Right lobe of liver (tissue), 6 donors: ENCODE measurements around the gene EVX1. TPM values are rescaled to one million over a fixed set of nuclear protein-coding genes. Genes with fewer than 3 reads are reported as not detected.

Experiments
- ATAC-seq, 4 donors: fragments of 200-7000 bp; cut with Tn5 transposase; one replicate each; pipeline ENCODE4 v1.9.1; 2020; ENCODE audit warnings: mild to moderate bottlenecking in 4 of 4, moderate library complexity in 4 of 4
- DNase-seq, 3 donors: peaks; one replicate each; pipeline ENCODE4 v3.0.0-alpha.2; 2020
- H3K27ac ChIP-seq, 3 donors: fragments of 200-600 bp; one replicate each; pipeline ENCODE4 v1.8.0; 2022
- H3K27me3 ChIP-seq, 2 donors: fragments of 200-600 bp; one replicate each; pipeline ENCODE4 v1.8.0; 2022
- H3K36me3 ChIP-seq, 4 donors: fragments of 200-600 bp; sonication (generic) in 1 of 4; one replicate each; pipeline versions ENCODE4 v1.5.1 to v1.8.0; 2017 to 2022; ENCODE audit warnings: control low read depth in 1 of 4
- H3K4me1 ChIP-seq, 4 donors: fragments of 200-600 bp; sonication (generic) in 1 of 4; one replicate each; pipeline versions ENCODE4 v1.5.1 to v1.8.0; 2017 to 2022; ENCODE audit warnings: control low read depth in 1 of 4
- H3K4me3 ChIP-seq, 3 donors: fragments of 200-600 bp; one replicate each; pipeline ENCODE4 v1.8.0; 2022
- H3K9me3 ChIP-seq, 4 donors: fragments of 200-600 bp; sonication (generic) in 1 of 4; one replicate each; pipeline versions ENCODE4 v1.5.1 to v1.8.0; 2017 to 2022; ENCODE audit warnings: control low read depth in 1 of 4
- POLR2A ChIP-seq: fragments of 450-650 bp; IDR thresholded peaks from one replicate; pipeline ENCODE4 v1.6.1; 2017; ENCODE audit warnings: antibody characterized with exemption, mild to moderate bottlenecking
- WGBS: methylation state at CpG from one replicate; pipeline ENCODE4 v1.1.6; 2018; ENCODE audit warnings: low coverage, low lambda C conversion rate; ENCODE audit not compliant: insufficient coverage; ENCODE audit errors: missing lambda C conversion rate; 5-methylcytosine and 5-hydroxymethylcytosine counted together
- intact Hi-C, 2 donors: fragments of 100-400 bp; cut with DNase I; formaldehyde crosslinking; loops; one replicate each; pipeline versions ENCODE4 v1.11.2 to v1.14.1; 2022
- total RNA-seq, 6 experiments: library from RNA; depleted of rRNA in 2 of 6; stranded (reverse); fragments of >200 nt in 2 of 6; fragmentation: NEBNext Ultra II Directional in 3 of 6; extraction: Animal tissue kit (Norgen Biotek cat#: 25700) in 3 of 6; gene quantifications; one replicate each; pipeline versions ENCODE4 v1.1.0 to v1.2.4, GENCODE V29; 2016 to 2023
- TF ChIP-seq, protein P1 (sequence below), 4 donors: fragments of 200-600 bp in 3 of 4; fragments of 450-650 bp in 1 of 4; IDR thresholded peaks; one replicate each; pipeline versions ENCODE4 v1.5.1 to v1.8.0; 2016 to 2022; ENCODE audit warnings: antibody characterized with exemption in 4 of 4, mild to moderate bottlenecking in 2 of 4
- donor health status: DM: no; HTN: yes; CAD: no.
- donor health status: DM: no; HTN: no; CAD: no.
- donor health status: DM: no; HTN: no; CAD: no.
- donor health status: DM: no; HTN: yes; CAD: no.
- donor health status: DM: no; HTN: yes; CAD: no.

EVX1 gene
- total RNA-seq, 6 experiments from 2014 or later, result not detected

DNA sequence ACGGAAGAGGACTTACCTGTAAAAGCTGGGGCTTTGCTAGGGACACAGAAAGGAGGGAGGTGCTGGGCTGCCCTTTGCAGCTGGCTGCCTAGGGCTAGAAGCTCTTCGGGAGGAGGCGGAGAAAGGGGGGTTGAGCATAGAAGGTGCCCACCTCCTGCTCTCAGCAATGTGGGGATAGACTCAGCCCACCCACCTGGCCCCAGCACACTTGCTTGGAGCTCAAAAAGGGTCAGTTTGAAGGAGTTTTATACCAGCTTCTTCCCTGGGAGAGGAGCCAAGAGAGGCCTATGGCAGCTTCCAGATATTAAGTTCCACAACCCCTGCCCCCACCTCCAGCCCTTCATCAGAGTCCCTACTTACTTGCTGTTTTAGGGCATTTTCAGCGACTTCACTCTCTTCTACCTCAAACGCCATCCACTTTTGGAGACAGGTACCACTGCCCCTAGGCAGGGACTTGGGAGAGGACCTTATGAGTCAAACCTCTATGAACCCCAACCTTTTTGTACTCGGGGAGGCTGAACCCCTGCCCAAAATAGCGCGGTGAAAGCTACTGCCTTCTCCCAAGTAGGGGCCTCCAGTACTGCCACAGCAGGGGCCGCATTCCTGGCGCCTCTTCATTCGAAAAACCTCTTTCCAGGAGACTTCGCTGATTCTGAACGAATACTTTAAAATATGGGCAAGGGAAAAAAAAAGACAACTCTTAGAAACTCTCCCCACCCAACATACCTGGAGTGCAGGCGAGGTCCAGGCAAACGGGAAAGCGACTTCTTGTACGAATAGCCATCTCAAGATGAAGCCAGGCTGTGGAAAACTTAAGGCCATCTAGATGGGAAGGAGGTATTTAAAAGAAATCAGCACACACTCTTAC is 1.2 kb upstream of the EVX1 start:
- TF ChIP-seq, protein P1, sequence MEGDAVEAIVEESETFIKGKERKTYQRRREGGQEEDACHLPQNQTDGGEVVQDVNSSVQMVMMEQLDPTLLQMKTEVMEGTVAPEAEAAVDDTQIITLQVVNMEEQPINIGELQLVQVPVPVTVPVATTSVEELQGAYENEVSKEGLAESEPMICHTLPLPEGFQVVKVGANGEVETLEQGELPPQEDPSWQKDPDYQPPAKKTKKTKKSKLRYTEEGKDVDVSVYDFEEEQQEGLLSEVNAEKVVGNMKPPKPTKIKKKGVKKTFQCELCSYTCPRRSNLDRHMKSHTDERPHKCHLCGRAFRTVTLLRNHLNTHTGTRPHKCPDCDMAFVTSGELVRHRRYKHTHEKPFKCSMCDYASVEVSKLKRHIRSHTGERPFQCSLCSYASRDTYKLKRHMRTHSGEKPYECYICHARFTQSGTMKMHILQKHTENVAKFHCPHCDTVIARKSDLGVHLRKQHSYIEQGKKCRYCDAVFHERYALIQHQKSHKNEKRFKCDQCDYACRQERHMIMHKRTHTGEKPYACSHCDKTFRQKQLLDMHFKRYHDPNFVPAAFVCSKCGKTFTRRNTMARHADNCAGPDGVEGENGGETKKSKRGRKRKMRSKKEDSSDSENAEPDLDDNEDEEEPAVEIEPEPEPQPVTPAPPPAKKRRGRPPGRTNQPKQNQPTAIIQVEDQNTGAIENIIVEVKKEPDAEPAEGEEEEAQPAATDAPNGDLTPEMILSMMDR (IDR thresholded peaks at IDR 0.05), result no peak
- no peak for TF ChIP-seq POLR2A

DNA sequence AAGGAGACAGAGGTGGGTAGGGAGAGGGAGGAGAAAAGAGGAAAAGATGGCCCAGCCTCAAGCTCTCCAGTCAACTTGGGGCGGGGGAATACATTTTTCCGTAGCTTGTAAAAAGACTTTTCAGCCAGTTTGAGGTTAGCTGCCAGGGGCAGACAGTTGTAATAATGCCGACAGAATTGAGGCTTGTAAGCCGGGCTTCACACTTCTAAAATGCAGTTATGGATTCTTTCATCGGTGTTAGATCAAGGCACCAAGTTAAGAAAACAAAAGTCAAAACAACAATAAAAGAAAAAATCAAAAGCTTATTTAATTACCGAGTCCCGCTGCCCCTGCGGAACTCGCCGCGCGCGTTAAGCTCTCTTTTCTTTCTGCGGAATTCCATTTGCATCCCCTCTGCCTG is 448 bp upstream of the EVX1 start:
- H3K9me3 ChIP-seq, result no peaks in the 10 kb centered on the region
- no peak overlapping the region for H3K4me3 ChIP-seq
- ATAC-seq (no peak), DNase-seq (no peak)
- intact Hi-C loops, result no loop called here
- no peaks in the 10 kb centered on the region for H3K36me3 ChIP-seq
- no peak overlapping the region for H3K27ac ChIP-seq
- peaks cover 0 to 24% (median 0%) of the 10 kb centered on the region in 4 donors for H3K4me1 ChIP-seq
- WGBS, result 12% methylated on average over 14 of the region's 14 CpGs
- TF ChIP-seq POLR2A, result no peak
- TF ChIP-seq, protein P1 (IDR thresholded peaks at IDR 0.05), result no peak
- peaks cover 25 to 74% of the 10 kb centered on the region in 2 donors for H3K27me3 ChIP-seq

More for the DNA sequence above, 1.2 kb upstream of the EVX1 start:
- DNase-seq (no peak), ATAC-seq (no peak)
- WGBS, result 14% methylated on average over 14 of the region's 17 CpGs
- Histone ChIP-seq H3K4me3 (no peak overlapping the region), H3K36me3 (no peaks in the 10 kb centered on the region), H3K9me3 (no peaks in the 10 kb centered on the region), H3K4me1 (peaks cover 0 to 24% (median 0%) of the 10 kb centered on the region in 4 donors), H3K27ac (no peak overlapping the region), H3K27me3 (peaks cover 25 to 67% of the 10 kb centered on the region in 2 donors)
- intact Hi-C loops, result no loop called here

DNA sequence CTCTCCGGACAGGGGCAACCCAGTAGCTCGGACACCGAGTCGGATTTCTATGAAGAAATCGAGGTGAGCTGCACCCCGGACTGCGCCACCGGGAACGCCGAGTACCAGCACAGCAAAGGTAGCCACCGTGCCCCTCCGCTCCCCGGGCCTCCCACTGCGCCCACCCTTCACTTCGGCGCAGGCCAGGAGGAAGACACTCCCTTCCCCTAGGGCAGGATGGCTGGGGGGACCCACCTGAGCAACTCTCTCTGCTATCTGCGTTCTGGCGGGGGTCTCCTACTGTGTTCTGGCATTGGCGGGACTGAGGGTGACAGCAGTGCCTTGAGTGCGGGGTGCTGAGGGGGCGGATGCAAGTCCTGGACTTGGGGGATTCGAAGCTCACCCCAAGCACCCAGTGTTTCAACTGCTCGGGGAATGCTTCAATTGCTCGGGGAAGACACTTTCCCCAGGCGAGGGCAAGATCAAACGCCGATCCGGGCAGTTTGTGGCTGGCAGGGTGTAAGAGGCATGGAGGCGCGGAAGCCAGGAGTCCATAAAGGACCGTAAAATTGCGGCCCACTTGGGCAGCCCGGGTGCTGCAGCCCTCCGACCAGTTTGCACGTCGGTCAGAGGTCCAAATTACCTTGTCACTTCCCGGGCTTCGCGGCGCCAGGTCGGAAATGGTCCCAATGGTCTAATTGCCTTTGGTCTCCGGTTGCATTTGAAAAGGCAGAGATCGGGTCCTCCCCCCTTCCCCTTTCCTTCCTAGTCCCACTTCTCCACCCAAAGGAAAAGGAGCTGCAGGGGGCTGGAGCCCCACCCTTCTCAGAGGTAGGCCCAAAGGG is 950 bp downstream of the EVX1 start:
- intact Hi-C loops, result no loop called here
- peaks cover 0 to 24% (median 0%) of the 10 kb centered on the region in 4 donors for H3K4me1 ChIP-seq
- no peak for TF ChIP-seq POLR2A
- TF ChIP-seq, protein P1 (IDR thresholded peaks at IDR 0.05), result no peak
- H3K4me3 ChIP-seq, result no peak overlapping the region
- peaks cover 30 to 72% of the 10 kb centered on the region in 2 donors for H3K27me3 ChIP-seq
- H3K36me3 ChIP-seq, result no peaks in the 10 kb centered on the region
- ATAC-seq, result no peak
- H3K27ac ChIP-seq, result no peak overlapping the region
- WGBS, result 4% methylated on average over 19 of the region's 43 CpGs
- DNase-seq, result no peak
- no peaks in the 10 kb centered on the region for H3K9me3 ChIP-seq

DNA sequence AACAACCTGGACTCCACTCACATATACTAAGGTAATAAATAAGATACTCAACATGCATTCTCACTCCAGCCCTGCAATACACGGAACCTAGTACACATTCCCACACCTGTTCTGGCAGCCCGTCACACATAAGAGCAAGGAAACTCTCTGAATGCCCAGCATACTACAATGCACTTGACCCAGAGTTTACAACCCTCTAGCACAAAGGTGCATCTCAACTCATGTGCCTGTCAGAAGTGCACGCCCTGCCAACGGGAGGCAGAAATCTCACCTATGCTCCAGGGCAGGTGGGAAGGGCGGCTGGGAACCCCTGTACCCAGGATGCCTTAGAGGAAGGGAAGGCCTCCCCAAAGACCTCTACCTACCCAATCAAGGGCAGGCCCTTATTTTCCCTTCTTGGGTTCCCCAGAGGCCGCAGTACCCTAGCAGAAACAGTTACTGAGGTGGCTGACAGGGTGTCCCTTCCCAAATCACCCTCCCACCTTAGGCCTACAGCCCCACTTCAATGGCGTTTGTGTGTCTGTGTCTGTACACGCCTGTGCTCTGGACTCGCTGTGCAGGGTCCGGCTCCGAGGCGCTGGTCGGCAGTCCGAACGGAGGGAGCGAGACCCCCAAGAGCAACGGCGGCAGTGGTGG is 2.0 kb downstream of the EVX1 start:
- no peak overlapping the region for H3K4me3 ChIP-seq
- H3K4me1 ChIP-seq, result peaks cover 0 to 24% (median 0%) of the 10 kb centered on the region in 4 donors
- intact Hi-C loops, result no loop called here
- H3K27me3 ChIP-seq, result peaks cover 37 to 65% of the 10 kb centered on the region in 2 donors
- TF ChIP-seq POLR2A, result no peak
- TF ChIP-seq, protein P1 (IDR thresholded peaks at IDR 0.05), result no peak
- no peaks in the 10 kb centered on the region for H3K36me3 ChIP-seq
- H3K27ac ChIP-seq, result no peak overlapping the region
- ATAC-seq, result no peak
- H3K9me3 ChIP-seq, result no peaks in the 10 kb centered on the region
- no peak for DNase-seq
- WGBS, result 15% methylated on average over 10 of the region's 18 CpGs
